HEK293T (cell line): ENCODE results near the gene NFATC1.

Experiments
- ARNT ChIP-seq: fragments of 450-650 bp; IDR thresholded peaks from 2 replicates; pipeline ENCODE4 v1.6.1; 2017; ENCODE audit warnings: mild to moderate bottlenecking
- BHLHE40 ChIP-seq: fragments of 450-650 bp; IDR thresholded peaks from 2 replicates; pipeline ENCODE4 v1.6.1; 2016; ENCODE audit warnings: mild to moderate bottlenecking, moderate library complexity, borderline replicate concordance
- ELF4 ChIP-seq: fragments of 450-650 bp; IDR thresholded peaks from 2 replicates; pipeline ENCODE4 v1.6.1; 2017; ENCODE audit warnings: antibody characterized with exemption
- FOXA1 ChIP-seq: fragments of 450-650 bp; IDR thresholded peaks from 2 replicates; pipeline ENCODE4 v1.6.1; 2016; ENCODE audit warnings: mild to moderate bottlenecking
- FOXK2 ChIP-seq: fragments of 450-650 bp; IDR thresholded peaks from 2 replicates; pipeline ENCODE4 v1.6.1; 2016; ENCODE audit warnings: mild to moderate bottlenecking
- NFRKB ChIP-seq: fragments of 450-650 bp; IDR thresholded peaks from 2 replicates; pipeline ENCODE4 v1.6.1; 2016; ENCODE audit warnings: mild to moderate bottlenecking, moderate library complexity

DNA sequence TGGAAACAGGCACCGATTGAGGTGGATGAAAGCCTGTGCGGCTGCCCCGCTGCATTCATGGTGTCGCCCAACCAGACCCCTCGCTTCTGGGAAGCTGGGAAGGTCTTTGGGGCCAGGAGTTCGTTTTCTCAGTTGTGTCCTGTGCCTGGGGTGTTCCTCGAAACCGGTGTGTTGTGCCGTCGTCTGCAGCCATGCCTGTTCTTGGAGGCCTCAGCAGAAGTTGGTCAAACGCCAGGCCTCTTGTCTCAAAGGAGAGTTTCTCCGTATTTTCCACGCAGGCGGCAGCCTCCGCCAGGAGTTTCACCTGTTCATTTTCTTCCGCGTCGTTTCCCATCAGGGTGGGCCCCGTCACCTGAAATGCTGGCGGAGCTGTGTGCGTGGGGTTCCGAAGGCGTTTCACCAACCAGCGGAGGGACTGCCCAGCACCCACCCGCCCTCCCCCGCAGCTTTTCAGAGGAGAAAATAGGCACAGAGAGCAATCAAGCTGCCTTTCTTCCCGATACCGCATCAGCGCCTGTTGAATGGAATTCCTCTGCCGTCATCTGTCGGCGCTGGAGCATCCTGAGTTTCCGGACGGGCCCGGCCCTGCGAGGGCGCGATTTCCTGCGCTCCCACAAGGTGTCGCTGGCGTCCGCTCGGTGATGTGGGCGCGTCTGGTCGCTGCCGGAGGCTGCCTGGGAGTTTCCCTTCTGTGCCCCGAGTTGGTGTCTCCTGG is 17.0 kb upstream of the NFATC1 start:
- TF ChIP-seq ARNT (no peak), BHLHE40 (no peak), FOXK2 (no peak), FOXA1 (no peak), NFRKB (no peak), ELF4 (no peak)
